Naive thymus-derived CD4-positive, alpha-beta T cell (primary cell): ENCODE measurements around the gene KRTAP4-2. TPM values are rescaled to one million over a fixed set of nuclear protein-coding genes. Genes with fewer than 3 reads are reported as not detected.
A peak's percentile ranks its signal among the peaks of the same experiment; 100 is the strongest.
"Not testable (repeated sequence)": the region's sequence is repeated elsewhere in the genome, so short reads cannot be mapped to it uniquely, and the experiment has no call there.

Experiments used
- ATAC-seq: fragments of 150-1000 bp; cut with Tn5 transposase; 2 replicates; pipeline ENCODE4 v1.10.0; 2021; ENCODE audit warnings: mild to moderate bottlenecking, moderate library complexity
- CTCF ChIA-PET: fragments of 350-600 bp; sonication (Branson Sonifier 250); formaldehyde crosslinking; loops from one replicate; lab custom pipeline; 2021; ENCODE audit warnings: antibody characterized with exemption; lab: Charles Lee
- POLR2A ChIA-PET: fragments of 350-600 bp; sonication (Branson Sonifier 250); formaldehyde crosslinking; loops from one replicate; lab custom pipeline; 2021; ENCODE audit warnings: antibody characterized with exemption, inconsistent platforms; lab: Charles Lee
- DNase-seq, 9 donors: peaks; one replicate each; pipeline versions ENCODE4 v3.0.0 to v3.0.0-alpha.2; 2020 to 2022; ENCODE audit warnings: mixed read lengths in 1 of 9
- H3K27ac ChIP-seq: one replicate; pipeline ENCODE4 v1.7.0; 2013; ENCODE audit warnings: mild to moderate bottlenecking, low read depth, low read length, moderate library complexity
- H3K27me3 ChIP-seq, 2 donors: one replicate each; pipeline ENCODE4 v1.7.0; 2013; ENCODE audit warnings: low read length in 2 of 2, mild to moderate bottlenecking in 2 of 2, moderate library complexity in 2 of 2; ENCODE audit not compliant: control insufficient read depth in 2 of 2, insufficient read depth in 2 of 2
- H3K36me3 ChIP-seq, 3 experiments: 1 replicate in 2 of 3; 2 replicates in 1 of 3; pipeline ENCODE4 v1.7.0; 2013; ENCODE audit warnings: low read length in 3 of 3, mild to moderate bottlenecking in 3 of 3, moderate library complexity in 1 of 3; ENCODE audit not compliant: insufficient read depth in 3 of 3, control insufficient read depth in 2 of 3
- H3K4me1 ChIP-seq, 2 donors: one replicate each; pipeline ENCODE4 v1.7.0; 2013; ENCODE audit warnings: low read length in 2 of 2, mild to moderate bottlenecking in 2 of 2, moderate library complexity in 1 of 2; ENCODE audit not compliant: control insufficient read depth in 2 of 2, insufficient read depth in 2 of 2
- H3K4me3 ChIP-seq: 2 replicates; pipeline ENCODE4 v1.7.0; 2013; ENCODE audit warnings: mild to moderate bottlenecking, low read length
- H3K9me3 ChIP-seq, 3 experiments: 1 replicate in 2 of 3; 2 replicates in 1 of 3; pipeline ENCODE4 v1.7.0; 2013; ENCODE audit warnings: low read length in 3 of 3; ENCODE audit not compliant: control insufficient read depth in 2 of 3
- H3K27ac Mint-ChIP-seq, 9 donors: one replicate each; pipeline ENCODE4 v1.8.0; 2020 to 2022; ENCODE audit warnings: mixed read lengths in 9 of 9, mild to moderate bottlenecking in 8 of 9, moderate library complexity in 5 of 9, inconsistent platforms in 2 of 9
- H3K27me3 Mint-ChIP-seq, 5 donors: one replicate each; pipeline ENCODE4 v1.8.0; 2021 to 2022; ENCODE audit warnings: mixed read lengths in 5 of 5, mild to moderate bottlenecking in 1 of 5
- H3K36me3 Mint-ChIP-seq, 5 donors: one replicate each; pipeline ENCODE4 v1.8.0; 2020 to 2022; ENCODE audit warnings: mixed read lengths in 5 of 5, mild to moderate bottlenecking in 3 of 5, inconsistent platforms in 1 of 5
- H3K4me1 Mint-ChIP-seq, 7 donors: one replicate each; pipeline ENCODE4 v1.8.0; 2020 to 2022; ENCODE audit warnings: mixed read lengths in 7 of 7, mild to moderate bottlenecking in 3 of 7, inconsistent platforms in 1 of 7
- H3K4me3 Mint-ChIP-seq, 10 donors: one replicate each; pipeline ENCODE4 v1.8.0; 2020 to 2022; ENCODE audit warnings: mild to moderate bottlenecking in 10 of 10, mixed read lengths in 10 of 10, moderate library complexity in 6 of 10, inconsistent platforms in 2 of 10
- H3K9me3 Mint-ChIP-seq, 11 donors: one replicate each; pipeline ENCODE4 v1.8.0; 2020 to 2022; ENCODE audit warnings: mixed read lengths in 11 of 11, mild to moderate bottlenecking in 4 of 11, inconsistent platforms in 1 of 11, moderate library complexity in 1 of 11
- intact Hi-C, 2 donors: fragments of 100-400 bp; cut with micrococcal nuclease; formaldehyde crosslinking; loops; one replicate each; pipeline ENCODE4 v1.15.1; 2023
- polyA plus RNA-seq, 2 donors: library from polyadenylated mRNA; unstranded; fragments of 300-500 nt; fragmentation: Illumina TruSeq; gene quantifications; one replicate each; pipeline ENCODE4 v1.2.3, GENCODE V29; 2021
- total RNA-seq, 6 experiments: library from RNA in 5 of 6; stranded (reverse) in 5 of 6; gene quantifications; 1 replicate in 5 of 6; 2 replicates in 1 of 6; pipeline ENCODE4 v1.2.3 and lab custom pipeline; 2021 to 2026

KRTAP4-2 gene
- total and polyA plus RNA-seq, 7 experiments from 2014 or later: not detected

DNA sequence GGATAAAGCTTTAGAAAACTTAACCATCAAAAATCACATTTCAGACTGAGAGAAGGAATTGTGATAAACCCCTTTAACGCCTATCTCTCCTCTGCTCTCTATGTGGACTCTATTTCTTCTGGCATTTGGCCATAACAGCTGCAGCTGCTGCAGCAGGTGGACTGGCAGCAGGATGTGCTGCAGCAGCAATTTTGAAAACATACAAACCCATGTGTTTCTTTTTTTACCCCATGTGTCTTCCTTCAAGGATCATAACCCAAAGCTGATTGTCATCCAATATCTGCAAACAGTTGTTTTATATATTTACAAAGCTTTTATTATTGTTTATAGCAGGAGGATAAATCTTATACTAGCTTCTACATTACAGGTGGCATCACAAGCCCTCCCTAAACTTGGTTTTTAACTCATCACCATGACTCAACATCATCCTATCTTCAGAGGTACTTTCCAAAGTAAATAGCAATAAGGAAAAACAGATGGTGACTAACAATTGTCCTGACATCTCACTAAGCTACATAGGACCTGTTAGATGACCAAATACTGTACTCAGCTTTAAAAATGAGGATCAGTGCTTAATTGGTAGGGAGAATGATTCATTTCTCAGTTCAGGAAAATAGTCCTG, 33.9 kb upstream of the KRTAP4-2 start:
- Histone ChIP-seq H3K4me3 (no peak overlapping the region), H3K4me1 (no peaks in the 10 kb centered on the region), H3K27me3 (peaks cover 0 to 5% of the 10 kb centered on the region in 2 donors), H3K36me3 (no peaks in the 10 kb centered on the region), H3K27ac (no peak overlapping the region), H3K9me3 (no peaks in the 10 kb centered on the region)
- ATAC-seq: no peak
- peaks cover 0 to 6% (median 0%) of the 10 kb centered on the region in 11 donors for H3K9me3 Mint-ChIP-seq
- intact Hi-C loops: loop anchor here in 1 of 2 donors (5.0 kb wide), 1 partner anchor 110 kb away; no protein-coding TSS in a partner anchor
- H3K4me1 Mint-ChIP-seq: peaks cover 0 to 13% (median 6%) of the 10 kb centered on the region in 7 donors
- no peaks in the 10 kb centered on the region for H3K36me3 Mint-ChIP-seq
- ChIA-PET CTCF (interaction anchor here (1.0 kb wide), 1 partner anchor 103 kb away, joined by 3 read pairs; no protein-coding TSS in a partner anchor), POLR2A (interaction anchor here (0.8 kb wide), 1 partner anchor 95 kb away, joined by 3 read pairs; no protein-coding TSS in a partner anchor)
- peak in 1 of 9 donors; percentile 1 for DNase-seq
- no peak overlapping the region for H3K4me3 Mint-ChIP-seq
- no peak overlapping the region for H3K27ac Mint-ChIP-seq
- peaks cover 0 to 30% (median 12%) of the 10 kb centered on the region in 5 donors for H3K27me3 Mint-ChIP-seq

DNA sequence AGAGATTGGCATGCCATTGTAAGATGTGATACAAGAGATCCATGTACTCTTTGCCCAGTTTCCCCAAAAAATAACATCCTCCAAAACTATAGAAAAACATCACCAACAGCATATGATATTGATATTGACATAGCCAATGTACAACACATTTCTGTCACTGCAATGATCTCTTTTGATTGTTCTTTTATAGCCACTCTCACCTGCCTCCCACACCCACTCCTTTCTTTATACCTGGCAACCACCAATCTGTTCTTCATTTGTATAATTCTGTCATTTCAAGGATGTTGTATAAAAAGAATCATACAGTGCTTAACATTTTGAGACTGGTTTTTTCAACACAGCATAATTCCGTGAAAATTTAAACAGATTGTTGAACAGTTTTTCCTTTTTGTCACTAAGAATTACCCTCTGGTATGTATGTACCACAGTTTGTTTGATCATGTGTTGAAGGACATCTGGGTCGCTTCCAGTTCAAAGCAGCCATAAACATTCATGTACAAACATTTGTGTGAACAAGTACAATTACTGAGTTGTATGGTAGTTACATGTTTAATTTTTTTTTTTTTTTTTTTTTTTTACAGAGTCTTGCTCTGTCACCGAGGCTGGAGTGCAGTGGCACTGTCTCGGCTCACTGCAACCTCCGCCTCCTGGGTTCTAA, 21.5 kb upstream of the KRTAP4-2 start:
- DNase-seq (no peak), ATAC-seq (no peak)
- ChIA-PET POLR2A (no interaction called here), CTCF (no interaction called here)
- H3K36me3 Mint-ChIP-seq: peaks cover 0 to 4% (median 0%) of the 10 kb centered on the region in 5 donors
- H3K4me1 Mint-ChIP-seq: no peaks in the 10 kb centered on the region
- Histone ChIP-seq H3K27ac (no peak overlapping the region), H3K36me3 (no peaks in the 10 kb centered on the region), H3K4me1 (no peaks in the 10 kb centered on the region), H3K4me3 (no peak overlapping the region), H3K27me3 (no peaks in the 10 kb centered on the region), H3K9me3 (no peaks in the 10 kb centered on the region)
- intact Hi-C loops: no loop called here
- peaks cover 0 to 4% (median 0%) of the 10 kb centered on the region in 5 donors for H3K27me3 Mint-ChIP-seq
- H3K4me3 Mint-ChIP-seq: no peak overlapping the region
- H3K27ac Mint-ChIP-seq: peak overlapping the region in 2 of 9 donors; percentile 10 to 52
- H3K9me3 Mint-ChIP-seq: peaks cover 0 to 8% (median 3%) of the 10 kb centered on the region in 11 donors

DNA sequence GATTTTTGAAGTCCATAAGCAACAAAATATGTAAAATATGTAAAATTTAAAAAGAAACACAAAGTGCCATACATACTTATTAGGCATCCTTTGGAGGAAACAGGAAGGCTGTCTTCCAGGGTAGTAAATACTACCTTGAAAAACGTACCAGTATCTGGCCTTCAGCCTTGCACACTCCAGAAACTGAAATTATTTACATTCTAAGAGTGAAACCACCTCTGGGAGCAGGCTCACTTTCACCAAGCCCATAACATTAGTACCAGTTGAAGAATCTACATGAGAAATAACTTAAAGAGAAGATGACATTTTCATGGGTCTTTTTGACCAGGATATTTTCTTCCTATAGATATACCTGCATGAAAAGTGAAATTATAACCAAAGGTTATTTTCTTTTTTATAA, 18.0 kb upstream of the KRTAP4-2 start:
- Mint-ChIP-seq H3K27ac (no peak overlapping the region), H3K36me3 (peaks cover 0 to 4% (median 0%) of the 10 kb centered on the region in 5 donors), H3K4me3 (no peak overlapping the region), H3K4me1 (no peaks in the 10 kb centered on the region), H3K9me3 (peaks cover 0 to 10% (median 3%) of the 10 kb centered on the region in 11 donors), H3K27me3 (peaks cover 0 to 4% (median 1%) of the 10 kb centered on the region in 5 donors)
- POLR2A ChIA-PET: no interaction called here
- DNase-seq (no peak), ATAC-seq (no peak)
- Histone ChIP-seq H3K4me1 (no peaks in the 10 kb centered on the region), H3K9me3 (no peaks in the 10 kb centered on the region), H3K4me3 (no peak overlapping the region), H3K27ac (no peak overlapping the region), H3K27me3 (no peaks in the 10 kb centered on the region), H3K36me3 (no peaks in the 10 kb centered on the region)
- intact Hi-C loops: no loop called here
- CTCF ChIA-PET: interaction anchor here (0.7 kb wide), 1 partner anchor 29 kb away, joined by 3 read pairs; no protein-coding TSS in a partner anchor

DNA sequence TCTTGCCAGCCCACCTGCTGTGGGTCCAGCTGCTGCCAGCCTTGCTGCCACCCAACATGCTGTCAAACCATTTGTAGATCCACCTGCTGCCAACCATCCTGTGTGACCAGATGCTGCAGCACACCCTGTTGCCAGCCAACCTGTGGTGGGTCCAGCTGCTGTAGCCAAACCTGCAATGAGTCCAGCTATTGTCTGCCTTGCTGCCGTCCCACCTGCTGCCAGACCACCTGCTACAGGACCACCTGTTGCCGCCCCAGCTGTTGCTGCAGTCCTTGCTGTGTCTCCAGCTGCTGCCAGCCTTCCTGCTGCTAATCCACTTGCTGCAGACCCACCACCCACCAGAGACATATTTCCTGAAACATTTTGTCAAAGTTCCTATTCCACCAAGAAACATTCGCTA, 12.3 kb upstream of the KRTAP4-2 start:
- Mint-ChIP-seq H3K36me3 (peaks cover 0 to 3% (median 0%) of the 10 kb centered on the region in 5 donors), H3K4me1 (no peaks in the 10 kb centered on the region), H3K27me3 (peaks cover 0 to 17% (median 4%) of the 10 kb centered on the region in 5 donors), H3K4me3 (no peak overlapping the region), H3K27ac (peak overlapping the region in 1 of 9 donors; percentile 37), H3K9me3 (peaks cover 0 to 3% (median 0%) of the 10 kb centered on the region in 11 donors)
- no peaks in the 10 kb centered on the region for H3K4me1 ChIP-seq
- intact Hi-C loops: no loop called here
- no peaks in the 10 kb centered on the region for H3K36me3 ChIP-seq
- no peak overlapping the region for H3K27ac ChIP-seq
- ATAC-seq: no peak
- no peak overlapping the region for H3K4me3 ChIP-seq
- no peaks in the 10 kb centered on the region for H3K27me3 ChIP-seq
- POLR2A ChIA-PET: no interaction called here
- CTCF ChIA-PET: interaction anchor here (0.7 kb wide), 1 partner anchor 95 kb away, joined by 6 read pairs; no protein-coding TSS in a partner anchor
- no peaks in the 10 kb centered on the region for H3K9me3 ChIP-seq
- DNase-seq: no peak

DNA sequence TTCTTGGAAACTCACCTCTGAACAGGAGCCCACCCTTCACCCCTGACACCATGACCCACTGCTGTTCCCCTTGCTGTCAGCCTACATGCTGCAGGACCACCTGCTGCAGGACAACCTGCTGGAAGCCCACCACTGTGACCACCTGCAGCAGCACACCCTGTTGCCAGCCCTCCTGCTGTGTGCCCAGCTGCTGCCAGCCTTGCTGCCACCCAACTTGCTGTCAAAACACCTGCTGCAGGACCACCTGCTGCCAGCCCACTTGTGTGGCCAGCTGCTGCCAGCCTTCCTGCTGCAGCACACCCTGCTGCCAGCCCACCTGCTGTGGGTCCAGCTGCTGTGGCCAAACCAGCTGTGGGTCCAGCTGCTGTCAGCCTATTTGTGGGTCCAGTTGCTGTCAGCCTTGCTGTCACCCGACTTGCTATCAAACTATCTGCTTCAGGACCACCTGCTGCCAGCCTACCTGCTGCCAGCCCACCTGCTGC, 11.9 kb upstream of the KRTAP4-2 start, which contains the start of gene KRTAP9-1:
TSS of gene KRTAP9-1 (plus strand) at position 51 of the 482 bp plus-strand sequence. CDS start at position 51, 0 bp downstream.
- H3K27ac ChIP-seq, H3K27me3 ChIP-seq, POLR2A ChIA-PET, H3K4me3 ChIP-seq, H3K4me1 ChIP-seq, H3K36me3 ChIP-seq, ATAC-seq, DNase-seq, H3K36me3 Mint-ChIP-seq, H3K9me3 ChIP-seq, H3K9me3 Mint-ChIP-seq, H3K4me1 Mint-ChIP-seq, H3K4me3 Mint-ChIP-seq, intact Hi-C loops: not testable (repeated sequence)
- Mint-ChIP-seq H3K27ac (peak within 1 kb of the TSS in 1 of 9 donors; percentile 37), H3K27me3 (peaks cover 0 to 17% (median 4%) of the 10 kb centered on the region in 5 donors)
- CTCF ChIA-PET: interaction anchor here (0.7 kb wide), 1 partner anchor 94 kb away, joined by 6 read pairs; no protein-coding TSS in a partner anchor

DNA sequence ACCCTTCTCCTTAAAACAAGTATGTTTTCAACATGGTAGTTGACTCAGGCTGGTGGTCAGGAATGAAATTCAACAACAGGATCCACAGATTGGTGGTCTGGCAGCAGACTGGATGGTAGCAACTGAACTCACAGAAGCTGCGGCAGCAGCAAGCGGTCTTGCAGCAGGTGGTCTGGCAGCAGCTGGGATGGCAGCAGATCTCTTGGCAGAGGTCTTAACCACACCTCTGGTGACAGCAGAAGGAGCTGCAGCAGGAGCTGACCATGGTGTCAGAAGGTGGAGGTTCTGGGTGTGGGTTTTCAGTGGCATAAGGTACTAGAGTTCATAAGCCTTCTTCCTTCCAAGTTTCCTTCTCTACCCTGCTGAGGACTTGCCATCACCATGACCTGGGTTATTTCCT, 8.9 kb upstream of the KRTAP4-2 start:
- Histone ChIP-seq H3K27me3 (no peaks in the 10 kb centered on the region), H3K27ac (no peak overlapping the region), H3K4me1 (no peaks in the 10 kb centered on the region), H3K4me3 (no peak overlapping the region), H3K36me3 (no peaks in the 10 kb centered on the region), H3K9me3 (no peaks in the 10 kb centered on the region)
- Mint-ChIP-seq H3K27ac (no peak overlapping the region), H3K36me3 (peaks cover 0 to 5% (median 0%) of the 10 kb centered on the region in 5 donors), H3K4me3 (no peak overlapping the region), H3K9me3 (peaks cover 0 to 3% (median 0%) of the 10 kb centered on the region in 11 donors), H3K27me3 (peaks cover 0 to 17% (median 4%) of the 10 kb centered on the region in 5 donors), H3K4me1 (no peaks in the 10 kb centered on the region)
- intact Hi-C loops: no loop called here
- ChIA-PET CTCF (no interaction called here), POLR2A (interaction anchor here (1.0 kb wide), 1 partner anchor 8 kb away, joined by 3 read pairs; no protein-coding TSS in a partner anchor)
- DNase-seq: no peak
- ATAC-seq: no peak
